GM19193 (cell line): ENCODE results near the gene SYNJ2.

ENCODE experiments used
- POLR2A ChIP-seq: IDR thresholded peaks from 4 replicates; pipeline ENCODE4 v1.6.1; 2011; ENCODE audit not compliant: insufficient read depth, insufficient read length; ENCODE audit errors: extremely low read depth

Gene SYNJ2

GRCh38 chr6:158083455-158084325 lies 102.0 kb downstream of the SYNJ2 start:
- TF ChIP-seq POLR2A, result no peak

GRCh38 chr6:158085261-158086053 lies 103.8 kb downstream of the SYNJ2 start:
- TF ChIP-seq POLR2A, result no peak

GRCh38 chr6:158086054-158086503 lies 104.4 kb downstream of the SYNJ2 start:
- no peak for TF ChIP-seq POLR2A

DNA sequence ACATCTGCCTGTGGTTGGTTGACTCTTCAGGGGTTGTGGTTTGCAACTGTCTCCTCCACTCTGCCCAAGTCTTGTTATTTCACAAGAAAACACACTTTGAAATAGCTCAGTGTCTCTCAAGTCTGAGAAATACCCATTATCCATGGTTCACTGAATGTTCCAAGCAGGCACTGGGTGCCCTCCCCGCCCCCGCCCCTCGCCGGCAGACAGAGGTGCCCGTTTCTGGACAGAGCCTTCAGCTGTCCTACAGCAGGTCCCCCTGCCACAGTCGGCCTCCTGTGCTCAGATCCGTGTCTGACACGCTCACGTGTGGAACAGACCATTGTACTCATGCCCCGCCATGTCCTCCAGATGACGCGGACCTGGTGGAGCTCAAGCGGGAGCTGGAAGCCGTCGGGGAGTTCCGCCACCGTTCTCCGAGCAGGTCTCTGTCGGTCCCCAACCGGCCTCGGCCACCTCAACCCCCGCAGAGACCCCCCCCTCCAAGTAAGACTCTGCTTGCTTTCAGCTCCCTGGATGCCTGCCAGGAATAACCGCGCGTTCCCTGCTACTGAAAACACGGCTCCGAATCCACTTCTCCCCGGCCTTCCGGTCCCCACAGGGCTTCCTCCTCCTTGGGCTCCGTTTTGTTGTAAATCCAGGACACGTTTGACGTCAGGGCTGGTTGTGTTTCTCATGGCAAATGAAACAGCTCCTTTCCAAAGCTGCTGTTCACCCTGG lies 105.0 kb downstream of the SYNJ2 start:
- TF ChIP-seq POLR2A, result no peak

GRCh38 chr6:158087224-158087867 lies 105.7 kb downstream of the SYNJ2 start:
- no peak for TF ChIP-seq POLR2A

- TF ChIP-seq POLR2A, result no peak
Observed at GRCh38 chr6:158092806-158093205, 111.1 kb downstream of the SYNJ2 start.

DNA sequence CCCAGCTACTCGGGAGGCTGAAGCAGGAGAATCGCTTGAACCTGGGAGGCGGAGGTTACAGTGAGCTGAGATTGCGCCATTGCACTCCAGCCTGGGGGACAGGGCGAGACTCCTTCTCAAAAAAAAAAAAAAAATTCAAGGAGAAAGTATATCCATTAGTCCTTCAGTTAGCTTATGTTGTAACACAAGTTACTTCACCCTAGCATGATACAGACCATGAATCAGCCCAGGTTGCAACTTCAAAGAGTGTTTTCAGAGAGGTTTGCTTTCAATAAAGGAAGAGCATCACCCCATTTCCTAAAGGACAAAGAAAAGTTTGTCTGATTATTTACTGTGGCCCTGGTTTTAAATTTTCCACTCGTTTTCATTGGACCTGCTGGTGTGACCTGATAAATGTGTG lies 113.4 kb downstream of the SYNJ2 start:
- TF ChIP-seq POLR2A, result no peak

DNA sequence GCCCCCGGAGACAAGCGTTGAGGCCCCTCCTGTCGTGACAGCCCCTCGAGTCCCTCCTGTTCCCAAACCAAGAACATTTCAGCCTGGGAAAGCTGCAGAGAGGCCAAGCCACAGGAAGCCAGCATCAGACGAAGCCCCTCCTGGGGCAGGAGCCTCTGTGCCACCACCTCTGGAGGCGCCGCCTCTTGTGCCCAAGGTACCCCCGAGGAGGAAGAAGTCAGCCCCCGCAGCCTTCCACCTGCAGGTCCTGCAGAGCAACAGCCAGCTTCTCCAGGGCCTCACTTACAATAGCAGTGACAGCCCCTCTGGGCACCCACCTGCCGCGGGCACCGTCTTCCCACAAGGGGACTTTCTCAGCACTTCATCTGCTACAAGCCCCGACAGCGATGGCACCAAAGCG lies 114.0 kb downstream of the SYNJ2 start:
- TF ChIP-seq POLR2A, result no peak

DNA sequence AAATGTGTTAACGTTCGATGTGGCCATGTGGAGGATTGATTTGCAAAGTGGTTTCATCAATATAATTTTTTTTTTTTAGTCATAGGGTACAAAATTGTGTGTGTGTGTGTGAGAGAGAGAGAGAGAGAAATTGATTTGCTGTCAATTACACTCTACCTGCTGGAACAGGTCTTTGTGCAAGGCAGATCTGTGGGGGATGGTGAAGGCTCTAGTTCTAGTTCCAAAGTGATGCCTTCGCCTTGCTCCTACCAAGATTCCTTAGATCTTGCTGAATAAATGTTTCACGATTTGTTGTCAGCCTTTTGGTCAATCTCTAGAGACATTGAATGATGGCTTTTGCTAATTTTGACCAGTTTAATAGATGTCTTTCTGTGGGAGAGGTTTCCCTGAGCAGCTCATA lies 121.6 kb downstream of the SYNJ2 start:
- TF ChIP-seq POLR2A, result no peak

DNA sequence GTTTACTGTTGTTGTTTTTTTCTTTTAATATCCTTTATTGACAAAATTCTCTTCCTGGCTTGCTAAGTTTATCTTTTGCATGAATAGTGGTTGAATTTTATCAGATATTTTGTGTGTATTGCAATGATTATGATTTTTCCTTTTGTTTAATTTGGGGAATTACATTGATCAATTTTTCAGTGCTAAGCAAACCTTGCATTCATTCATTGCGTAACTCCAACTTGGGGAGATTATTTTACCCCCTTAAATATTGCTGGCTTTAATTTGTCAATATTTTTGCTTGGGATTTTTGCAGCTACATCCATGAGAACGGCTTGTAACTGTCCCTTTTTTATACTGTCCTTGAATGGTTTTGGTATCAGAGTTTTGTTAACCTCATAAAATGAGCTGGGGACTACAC lies 123.0 kb downstream of the SYNJ2 start:
- no peak for TF ChIP-seq POLR2A

DNA sequence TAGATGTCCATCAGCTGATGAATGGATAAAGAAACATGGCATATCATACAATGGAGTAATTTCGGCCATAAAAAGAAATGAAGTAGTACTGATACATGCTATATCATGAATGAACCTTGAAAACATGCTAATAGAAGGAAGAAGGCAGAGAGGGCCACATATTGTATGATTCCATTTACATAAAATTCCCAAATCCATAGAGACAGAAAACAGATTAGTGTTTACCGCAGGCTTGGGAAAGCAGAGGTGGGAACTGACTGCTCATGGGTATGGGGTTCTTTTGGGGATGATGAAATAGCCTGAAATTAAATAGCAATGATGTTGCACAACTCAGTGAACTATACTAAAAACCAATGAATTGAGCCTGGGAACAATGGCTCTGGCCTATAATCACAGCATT lies 128.1 kb downstream of the SYNJ2 start:
- no peak for TF ChIP-seq POLR2A

DNA sequence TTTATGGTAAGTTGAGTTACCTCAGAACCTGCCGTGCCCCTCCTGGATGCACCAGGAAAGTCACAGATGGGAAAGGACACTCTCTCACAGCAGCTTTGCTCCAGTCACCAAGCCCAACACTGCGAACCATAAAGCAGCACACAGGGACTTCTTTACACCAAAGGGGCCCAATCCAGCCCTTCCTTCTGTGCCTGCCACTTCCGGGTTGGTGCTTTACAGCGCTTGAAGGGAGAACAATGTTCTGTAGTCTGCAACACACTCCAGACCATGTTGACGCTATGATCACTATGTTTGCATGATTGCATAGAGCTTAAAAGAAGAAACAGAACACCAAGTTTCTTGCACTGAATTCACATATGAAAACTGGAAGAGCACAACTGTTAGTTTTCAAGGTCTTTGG lies 129.3 kb downstream of the SYNJ2 start:
- TF ChIP-seq POLR2A, result no peak

DNA sequence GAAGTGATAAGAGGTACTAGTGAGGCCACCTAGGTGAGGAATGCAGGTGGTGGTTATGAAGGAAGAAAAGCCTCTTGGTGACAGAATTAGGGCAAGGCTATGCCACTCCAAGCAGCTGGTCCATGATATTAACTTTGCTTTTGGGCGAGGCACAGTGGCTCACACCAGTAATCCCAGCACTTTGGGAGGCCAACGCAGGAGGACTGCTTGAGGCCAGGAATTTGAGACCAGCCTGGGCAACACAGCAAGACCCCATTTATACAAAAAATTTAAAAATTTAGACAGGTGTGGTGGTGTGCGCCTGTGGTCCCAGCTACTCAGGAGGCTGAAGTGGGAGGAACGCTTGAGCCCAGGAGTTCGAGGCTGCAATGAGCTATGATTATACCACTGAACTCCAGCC lies 130.3 kb downstream of the SYNJ2 start:
- no peak for TF ChIP-seq POLR2A

DNA sequence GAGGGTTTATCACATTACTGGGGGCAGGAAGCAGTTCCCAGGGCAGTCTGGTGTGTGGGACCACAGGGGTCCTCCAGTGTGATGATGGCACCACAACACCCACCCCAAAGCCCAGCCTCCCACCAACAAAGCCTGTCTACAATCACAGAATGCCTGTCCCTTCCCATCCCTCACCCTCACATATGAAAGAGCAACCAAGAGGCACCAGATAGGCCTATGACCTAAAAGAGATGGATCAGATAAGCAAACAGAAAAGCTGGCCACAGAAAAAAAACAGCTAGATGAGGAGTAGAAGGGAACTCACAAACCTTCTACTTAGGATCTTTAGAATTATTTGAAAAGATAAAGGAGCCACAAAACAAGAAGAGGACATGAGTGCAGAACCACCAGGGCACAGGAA lies 132.1 kb downstream of the SYNJ2 start:
- TF ChIP-seq POLR2A, result no peak

DNA sequence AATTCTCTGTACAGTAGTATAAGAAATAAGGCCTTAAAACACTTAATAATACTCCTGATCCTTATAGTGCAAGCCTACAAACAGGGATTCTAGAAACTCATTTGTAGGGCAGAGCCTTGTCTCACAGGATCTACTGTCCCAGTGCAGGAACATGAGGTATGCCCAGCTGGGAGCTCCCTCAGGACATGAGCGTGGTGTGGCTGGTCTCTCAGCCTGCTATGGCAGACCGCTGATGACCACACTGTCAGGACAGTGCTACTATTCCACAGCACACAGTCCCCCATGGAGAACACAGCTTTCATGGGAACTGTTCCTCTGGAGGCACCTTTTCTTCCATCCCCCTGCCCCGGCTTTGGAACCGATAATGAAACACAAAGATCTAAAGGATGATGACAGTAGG lies 133.4 kb downstream of the SYNJ2 start:
- TF ChIP-seq POLR2A, result no peak
